H1 (cell line): Measurements from ENCODE around the gene AAMP. TPM values are rescaled to one million over a fixed set of nuclear protein-coding genes. Genes with fewer than 3 reads are reported as not detected.
"Not testable (repeated sequence)": the region's sequence is repeated elsewhere in the genome, so short reads cannot be mapped to it uniquely, and the experiment has no call there.

Experiments used
- CTCF ChIA-PET: fragments of 300-600 bp; sonication (Branson Sonifier 250); formaldehyde crosslinking; loops from one replicate; lab custom pipeline; 2021; ENCODE audit not compliant: partially characterized antibody; lab: Charles Lee
- POLR2A ChIA-PET: fragments of 300-600 bp; sonication (Branson Sonifier 250); formaldehyde crosslinking; loops from one replicate; lab custom pipeline; 2021; ENCODE audit warnings: inconsistent platforms; ENCODE audit not compliant: partially characterized antibody; lab: Charles Lee
- DNase-seq, 2 experiments: peaks; one replicate each; pipeline versions ENCODE4 v3.0.0 to v3.0.0-alpha.2; 2010 to 2022; ENCODE audit warnings: low spot score in 2 of 2, low read depth in 1 of 2, mixed read lengths in 1 of 2
- FAIRE-seq: peaks from 2 replicates; lab custom pipeline; 2011; peaks lifted over from hg19 to GRCh38; lab: Jason Lieb, UNC
- H2AFZ ChIP-seq: 2 replicates; pipeline ENCODE4 v1.8.1; 2012; ENCODE audit warnings: low read length, inconsistent platforms
- H2AK5ac ChIP-seq: 2 replicates; pipeline ENCODE4 v1.6.1; 2013; ENCODE audit warnings: low read depth, low read length
- H2BK120ac ChIP-seq: replicated peaks from 2 replicates; pipeline ENCODE3; 2013; ENCODE audit warnings: low read depth, low read length, inconsistent platforms
- H2BK12ac ChIP-seq: 2 replicates; pipeline ENCODE4 v1.6.1; 2013; ENCODE audit warnings: low read depth, low read length
- H2BK15ac ChIP-seq: 2 replicates; pipeline ENCODE4 v1.6.1; 2013; ENCODE audit warnings: low read length
- H2BK20ac ChIP-seq: 2 replicates; pipeline ENCODE4 v1.6.1; 2013; ENCODE audit warnings: low read length
- H2BK5ac ChIP-seq: 2 replicates; pipeline ENCODE4 v1.6.1; 2013; ENCODE audit warnings: low read depth, low read length
- H3K14ac ChIP-seq: 2 replicates; pipeline ENCODE4 v1.6.1; 2013; ENCODE audit warnings: inconsistent platforms; ENCODE audit not compliant: insufficient read length
- H3K18ac ChIP-seq: 2 replicates; pipeline ENCODE4 v1.6.1; 2013; ENCODE audit warnings: low read length; ENCODE audit errors: extremely low read depth
- H3K23ac ChIP-seq: 2 replicates; pipeline ENCODE4 v1.6.1; 2013; ENCODE audit warnings: inconsistent platforms; ENCODE audit not compliant: insufficient read length
- H3K23me2 ChIP-seq: 2 replicates; pipeline ENCODE4 v1.6.1; 2013; ENCODE audit warnings: low read depth, low read length
- H3K27ac ChIP-seq: 2 replicates; pipeline ENCODE4 v1.6.1; 2011; ENCODE audit warnings: low read depth, low read length, inconsistent platforms
- H3K27me3 ChIP-seq, 4 experiments: replicated peaks in 1 of 4; 1 replicate in 1 of 4; 2 replicates in 3 of 4; pipeline versions ENCODE4 v1.6.1 to v1.8.1; 2011 to 2013; ENCODE audit warnings: low read length in 3 of 4, mild to moderate bottlenecking in 3 of 4, inconsistent platforms in 2 of 4, mixed read lengths in 2 of 4, moderate library complexity in 1 of 4; ENCODE audit not compliant: control insufficient read depth in 3 of 4, insufficient read depth in 3 of 4; ENCODE audit errors: extremely low read depth in 1 of 4
- H3K36me3 ChIP-seq, 4 experiments: 2 replicates each; pipeline versions ENCODE4 v1.6.1 to v1.8.1; 2011 to 2013; ENCODE audit warnings: mild to moderate bottlenecking in 4 of 4, low read length in 3 of 4, moderate library complexity in 2 of 4, control low read depth in 1 of 4, inconsistent platforms in 1 of 4; ENCODE audit not compliant: insufficient read depth in 4 of 4, control insufficient read depth in 2 of 4
- H3K4ac ChIP-seq: replicated peaks from 2 replicates; pipeline ENCODE3; 2013; ENCODE audit warnings: low read length, low read depth, mixed read lengths, inconsistent platforms; ENCODE audit not compliant: insufficient read length
- H3K4me1 ChIP-seq, 4 experiments: replicated peaks in 1 of 4; 1 replicate in 1 of 4; 2 replicates in 3 of 4; pipeline versions ENCODE4 v1.6.1 to v1.8.1; 2011 to 2013; ENCODE audit warnings: low read length in 3 of 4, inconsistent platforms in 2 of 4, mixed read lengths in 1 of 4; ENCODE audit not compliant: insufficient read depth in 4 of 4, control insufficient read depth in 3 of 4
- H3K4me2 ChIP-seq, 2 experiments: 2 replicates each; pipeline versions ENCODE4 v1.6.1 to v1.8.1; 2011 to 2013; ENCODE audit warnings: low read depth in 2 of 2, low read length in 2 of 2, control low read depth in 1 of 2, inconsistent platforms in 1 of 2, mild to moderate bottlenecking in 1 of 2; ENCODE audit not compliant: insufficient read depth in 1 of 2
- H3K4me3 ChIP-seq, 4 experiments: fragments of 200-600, 300-600 bp in 1 of 4; sonication (generic), shearing (Covaris generic), sonication (Bioruptor Twin) in 1 of 4; 2 replicates each; pipeline versions ENCODE4 v1.5.1 to v1.8.1; 2011 to 2016; ENCODE audit warnings: low read length in 4 of 4, low read depth in 3 of 4, control low read depth in 2 of 4, inconsistent platforms in 2 of 4, mild to moderate bottlenecking in 2 of 4, mixed read lengths in 1 of 4, moderate library complexity in 1 of 4; ENCODE audit not compliant: insufficient read depth in 2 of 4; ENCODE audit errors: extremely low read depth in 1 of 4
- H3K56ac ChIP-seq: replicated peaks from 2 replicates; pipeline ENCODE3; 2013; ENCODE audit warnings: low read depth, mild to moderate bottlenecking, mixed read lengths, low read length, inconsistent platforms; ENCODE audit not compliant: insufficient read length
- H3K79me1 ChIP-seq: 2 replicates; pipeline ENCODE4 v1.6.1; 2013; ENCODE audit warnings: low read depth, low read length, control low read depth
- H3K79me2 ChIP-seq, 2 experiments: 2 replicates each; pipeline versions ENCODE4 v1.6.1 to v1.8.1; 2012 to 2013; ENCODE audit warnings: low read length in 2 of 2, mild to moderate bottlenecking in 2 of 2, inconsistent platforms in 1 of 2; ENCODE audit not compliant: insufficient read depth in 2 of 2, control insufficient read depth in 1 of 2
- H3K9ac ChIP-seq, 4 experiments: replicated peaks in 1 of 4; 1 replicate in 1 of 4; 2 replicates in 3 of 4; pipeline versions ENCODE4 v1.6.1 to v1.8.1; 2011 to 2013; ENCODE audit warnings: low read depth in 3 of 4, low read length in 3 of 4, control low read depth in 2 of 4, mild to moderate bottlenecking in 2 of 4, moderate library complexity in 2 of 4, inconsistent platforms in 1 of 4; ENCODE audit errors: extremely low read depth in 1 of 4
- H3K9me3 ChIP-seq, 2 experiments: 2 replicates each; pipeline versions ENCODE4 v1.6.1 to v1.8.1; 2012 to 2013; ENCODE audit warnings: mild to moderate bottlenecking in 2 of 2, moderate library complexity in 2 of 2, control low read depth in 1 of 2, inconsistent platforms in 1 of 2, low read depth in 1 of 2, low read length in 1 of 2, mixed read lengths in 1 of 2; ENCODE audit not compliant: insufficient read depth in 2 of 2
- H4K20me1 ChIP-seq, 2 experiments: replicated peaks in 1 of 2; 2 replicates each; pipeline versions ENCODE3 to v1.8.1; 2011 to 2013; ENCODE audit warnings: inconsistent platforms in 2 of 2, low read length in 2 of 2, mild to moderate bottlenecking in 1 of 2; ENCODE audit not compliant: insufficient read depth in 2 of 2, control insufficient read depth in 1 of 2
- H4K5ac ChIP-seq: 2 replicates; pipeline ENCODE4 v1.6.1; 2013; ENCODE audit warnings: low read length, low read depth, mixed read lengths, inconsistent platforms; ENCODE audit not compliant: insufficient read length
- H4K8ac ChIP-seq: 2 replicates; pipeline ENCODE4 v1.8.0; 2013; ENCODE audit warnings: mild to moderate bottlenecking, moderate library complexity, low read length, inconsistent platforms; ENCODE audit not compliant: insufficient read depth; ENCODE audit errors: extremely low read depth
- H4K91ac ChIP-seq: replicated peaks from 2 replicates; pipeline ENCODE3; 2013; ENCODE audit warnings: low read length, mixed read lengths, inconsistent platforms; ENCODE audit not compliant: insufficient read length
- WGBS, 2 experiments: shearing (Covaris generic) in 1 of 2; methylation state at CpG; one replicate each; pipeline versions ENCODE4 v1.1.6 to v1.1.7; 2013 to 2015; ENCODE audit warnings: low lambda C conversion rate in 2 of 2, mixed read lengths in 2 of 2, inconsistent platforms in 1 of 2, low coverage in 1 of 2, missing lambda C conversion rate in 1 of 2; ENCODE audit not compliant: insufficient replicate concordance in 2 of 2, insufficient coverage in 1 of 2, insufficient read length in 1 of 2; ENCODE audit errors: extremely low coverage in 1 of 2, missing lambda C conversion rate in 1 of 2; 5-methylcytosine and 5-hydroxymethylcytosine counted together
- polyA plus RNA-seq, 7 experiments: library from polyadenylated mRNA; depleted of rRNA in 3 of 7; stranded (reverse) in 5 of 7; unstranded in 2 of 7; fragments of >200 nt in 5 of 7; fragments of 200-250 nt in 2 of 7; gene quantifications; 1 replicate in 5 of 7; 2 replicates in 1 of 7; 4 replicates in 1 of 7; pipeline versions ENCODE4 v1.2.1 to v1.2.3, GENCODE V29; 2011 to 2013; ENCODE audit warnings: missing spikeins in 2 of 7, mixed read lengths in 2 of 7
- total RNA-seq: library from RNA; stranded (reverse); fragmentation: NEBNext Ultra II Directional; extraction: Animal tissue kit (Norgen Biotek cat#: 25700); gene quantifications from 2 replicates; pipeline ENCODE4 v1.2.1, GENCODE V29; 2021

Gene AAMP
- total and polyA plus RNA-seq, 2 of the 8 experiments (the other 6 are each of a cell fraction or from before 2014, with no cell fraction given) = 119 to 125 TPM

DNA sequence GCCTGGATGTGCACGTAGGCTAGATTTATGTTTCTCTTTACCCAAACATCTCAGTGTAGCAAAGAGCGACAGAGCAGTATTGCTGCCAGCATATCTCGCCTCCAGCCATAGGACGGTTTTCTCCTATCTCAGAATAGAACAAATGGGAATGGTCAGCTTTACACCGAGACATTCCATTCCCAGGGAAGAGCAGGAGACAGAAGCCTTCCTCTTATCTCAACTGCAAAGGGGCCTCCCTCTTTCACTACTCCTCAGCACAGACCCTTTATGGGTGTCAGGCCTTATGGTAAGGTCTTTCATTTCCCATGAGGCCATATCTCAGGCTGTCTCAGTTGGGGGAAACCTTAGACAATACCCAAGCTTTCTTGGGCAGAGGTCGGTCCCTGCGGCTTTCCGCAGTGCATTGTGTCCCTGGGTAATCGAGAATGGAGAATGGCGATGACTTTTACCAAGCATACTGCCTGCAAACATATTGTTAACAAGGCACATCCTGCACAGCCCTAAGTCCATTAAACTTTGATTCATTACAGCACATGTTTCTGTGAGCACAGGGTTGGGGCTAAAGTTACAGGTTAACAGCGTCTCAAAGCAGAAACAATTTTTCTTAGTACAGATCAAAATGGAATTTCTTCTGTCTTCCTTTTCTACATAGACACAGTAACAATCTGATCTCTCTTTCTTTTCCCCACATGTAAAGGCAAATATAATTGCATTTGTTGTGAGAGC is 41.8 kb upstream of the AAMP start:
- DNase-seq, H3K9ac ChIP-seq, POLR2A ChIA-PET, H3K9me3 ChIP-seq, H3K4me1 ChIP-seq, H3K27me3 ChIP-seq, H3K27ac ChIP-seq, H3K79me1 ChIP-seq, H3K4ac ChIP-seq, H4K20me1 ChIP-seq, H4K91ac ChIP-seq, H3K4me2 ChIP-seq, H2BK12ac ChIP-seq, H3K36me3 ChIP-seq, H2BK5ac ChIP-seq, H3K79me2 ChIP-seq, H2BK20ac ChIP-seq, H3K56ac ChIP-seq, H2AK5ac ChIP-seq, H2BK15ac ChIP-seq, H3K14ac ChIP-seq, H3K18ac ChIP-seq, H4K5ac ChIP-seq, H3K23ac ChIP-seq, FAIRE-seq, H4K8ac ChIP-seq, H3K23me2 ChIP-seq, H3K4me3 ChIP-seq, H2BK120ac ChIP-seq: not testable (repeated sequence)
- CTCF ChIA-PET = interaction anchor here (0.6 to 1.8 kb wide), 3 partner anchors 10 to 44 kb away, joined by 3 to 10 read pairs (median 4); no protein-coding TSS in a partner anchor
- 85% methylated on average over 11 of the region's 11 CpGs; no CpG with 5 or more reads in 1 of the 2 experiments for WGBS, 2 experiments
- H2AFZ ChIP-seq = 0 out of 2 replicates have a peak overlapping the region, but pooled peaks have one; percentile 70
